Esophagus muscularis mucosa (tissue), 4 donors: ENCODE measurements around the gene OR13J1. TPM values are rescaled to one million over a fixed set of nuclear protein-coding genes. Genes with fewer than 3 reads are reported as not detected.

Experiments
- DNase-seq: peaks from one replicate; pipeline ENCODE4 v3.0.0-alpha.2; 2017; ENCODE audit errors: extremely low spot score
- H3K27ac ChIP-seq, 4 donors: fragments of 200-600 bp; sonication (generic); replicated peaks in 1 of 4; 1 replicate in 3 of 4; 2 replicates in 1 of 4; pipeline ENCODE4 v1.5.1; 2016 to 2019; ENCODE audit warnings: mild to moderate bottlenecking in 1 of 4
- H3K27me3 ChIP-seq, 4 donors: fragments of 200-600 bp; sonication (generic); one replicate each; pipeline versions ENCODE4 v1.5.1 to v1.6.0; 2016 to 2019
- H3K36me3 ChIP-seq, 4 donors: fragments of 200-600 bp; sonication (generic); one replicate each; pipeline ENCODE4 v1.5.1; 2016 to 2019
- H3K4me1 ChIP-seq, 4 donors: fragments of 200-600 bp; sonication (generic); one replicate each; pipeline ENCODE4 v1.5.1; 2016 to 2019
- H3K4me3 ChIP-seq, 4 donors: fragments of 200-600 bp; sonication (generic); 1 replicate in 2 of 4; 2 replicates in 2 of 4; pipeline ENCODE4 v1.5.1; 2016 to 2019; ENCODE audit warnings: mild to moderate bottlenecking in 4 of 4, moderate library complexity in 1 of 4
- H3K9me3 ChIP-seq, 4 donors: fragments of 200-600 bp; sonication (generic); 1 replicate in 3 of 4; 2 replicates in 1 of 4; pipeline ENCODE4 v1.5.1; 2016 to 2019
- CTCF ChIP-seq, 3 experiments: fragments of 200-600 bp in 2 of 3; fragments of 450-650 bp in 1 of 3; sonication (generic) in 2 of 3; IDR thresholded peaks; one replicate each; pipeline ENCODE4 v1.5.1; 2017 to 2019; ENCODE audit warnings: antibody characterized with exemption in 3 of 3, mild to moderate bottlenecking in 2 of 3, moderate library complexity in 1 of 3
- EP300 ChIP-seq: sonication (generic); formaldehyde crosslinking; IDR thresholded peaks from one replicate; pipeline ENCODE4 v1.6.1; 2017; ENCODE audit warnings: antibody characterized with exemption
- POLR2A ChIP-seq: fragments of 450-650 bp; IDR thresholded peaks from one replicate; pipeline ENCODE4 v1.6.1; 2017; ENCODE audit warnings: antibody characterized with exemption, moderate library complexity, mild to moderate bottlenecking, low read depth
- POLR2AphosphoS5 ChIP-seq, 2 donors: sonication (generic); formaldehyde crosslinking; IDR thresholded peaks; one replicate each; pipeline ENCODE4 v1.6.1; 2017; ENCODE audit warnings: antibody characterized with exemption in 2 of 2
- WGBS: methylation state at CpG from one replicate; pipeline ENCODE4 v1.1.5; 2018; 5-methylcytosine and 5-hydroxymethylcytosine counted together
- intact Hi-C: fragments of 100-400 bp; cut with DNase I; formaldehyde crosslinking; loops from one replicate; pipeline ENCODE4 v1.15.1; 2023
- total RNA-seq, 4 donors: library from RNA; depleted of rRNA; stranded (reverse); fragments of >200 nt; gene quantifications; one replicate each; pipeline versions ENCODE4 v1.1.0 to v1.2.1, GENCODE V29; 2016

Gene OR13J1
- total RNA-seq, 4 donors from 2014 or later: not detected

DNA sequence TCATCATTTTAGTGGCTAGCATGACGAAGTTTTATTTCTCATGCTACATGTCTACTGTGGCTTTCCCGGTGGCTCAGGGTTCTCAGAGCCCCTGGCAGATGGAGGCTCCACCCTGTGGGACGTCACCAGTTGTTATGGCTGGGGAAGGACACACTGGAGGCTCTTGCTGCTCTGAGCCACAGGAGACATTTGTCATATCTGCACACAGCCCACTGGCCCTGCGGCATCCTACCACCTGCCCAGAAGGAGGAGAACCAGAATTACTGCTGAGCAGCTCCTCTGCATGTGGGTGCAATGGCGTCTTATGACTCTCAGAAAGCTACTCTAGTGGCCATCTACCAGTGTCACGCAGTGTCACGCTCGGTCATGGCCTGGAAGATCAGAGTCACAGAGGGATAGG is 6.6 kb downstream of the OR13J1 start:
- no peak for TF ChIP-seq POLR2A
- TF ChIP-seq POLR2AphosphoS5 (IDR thresholded peaks at IDR 0.05): no peak
- TF ChIP-seq CTCF (IDR thresholded peaks at IDR 0.05): no peak
- TF ChIP-seq EP300: no peak
- Histone ChIP-seq H3K36me3 (no peaks in the 10 kb centered on the region), H3K4me1 (peaks cover 3 to 13% (median 10%) of the 10 kb centered on the region in 4 donors), H3K27me3 (peaks cover 0 to 13% (median 0%) of the 10 kb centered on the region in 4 donors), H3K4me3 (no peak overlapping the region), H3K27ac (no peak overlapping the region), H3K9me3 (no peaks in the 10 kb centered on the region)
- DNase-seq: peak; percentile 50
- intact Hi-C loops: no loop called here
- WGBS: 75% methylated on average over 7 of the region's 8 CpGs

GRCh38 chr9:35862328-35862727 is 7.9 kb downstream of the OR13J1 start:
- peak; percentile 53 for DNase-seq
- H3K9me3 ChIP-seq: no peaks in the 10 kb centered on the region
- TF ChIP-seq POLR2AphosphoS5 (IDR thresholded peaks at IDR 0.05) (no peak), EP300 (no peak), POLR2A (no peak), CTCF (IDR thresholded peaks at IDR 0.05) (no peak)
- peaks cover 3 to 13% (median 10%) of the 10 kb centered on the region in 4 donors for H3K4me1 ChIP-seq
- intact Hi-C loops: no loop called here
- H3K27ac ChIP-seq: no peak overlapping the region
- H3K36me3 ChIP-seq: no peaks in the 10 kb centered on the region
- no peak overlapping the region for H3K4me3 ChIP-seq
- WGBS: 91% methylated on average over 4 of the region's 4 CpGs
- peaks cover 0 to under 1% (median 0%) of the 10 kb centered on the region in 4 donors for H3K27me3 ChIP-seq

GRCh38 chr9:35861161-35861897 is 8.9 kb downstream of the OR13J1 start:
- WGBS: 66% methylated on average over 12 of the region's 12 CpGs
- Histone ChIP-seq H3K27ac (no peak overlapping the region), H3K4me1 (peaks cover 3 to 13% (median 10%) of the 10 kb centered on the region in 4 donors), H3K36me3 (no peaks in the 10 kb centered on the region), H3K4me3 (no peak overlapping the region), H3K27me3 (no peaks in the 10 kb centered on the region), H3K9me3 (no peaks in the 10 kb centered on the region)
- TF ChIP-seq POLR2A: no peak
- TF ChIP-seq POLR2AphosphoS5 (IDR thresholded peaks at IDR 0.05): no peak
- TF ChIP-seq CTCF (IDR thresholded peaks at IDR 0.05): no peak
- no peak for TF ChIP-seq EP300
- DNase-seq: peak; percentile 81
- intact Hi-C loops: no loop called here

GRCh38 chr9:35859990-35860339 is 10.2 kb downstream of the OR13J1 start:
- TF ChIP-seq CTCF (IDR thresholded peaks at IDR 0.05): no peak
- no peak for TF ChIP-seq EP300
- TF ChIP-seq POLR2AphosphoS5 (IDR thresholded peaks at IDR 0.05): no peak
- TF ChIP-seq POLR2A: no peak
- DNase-seq: peak; percentile 74
- 51% methylated on average over 3 of the region's 3 CpGs for WGBS
- H3K36me3 ChIP-seq: no peaks in the 10 kb centered on the region
- no peak overlapping the region for H3K4me3 ChIP-seq
- H3K4me1 ChIP-seq: peaks cover 3 to 13% (median 10%) of the 10 kb centered on the region in 4 donors
- no peak overlapping the region for H3K27ac ChIP-seq
- H3K27me3 ChIP-seq: no peaks in the 10 kb centered on the region
- H3K9me3 ChIP-seq: no peaks in the 10 kb centered on the region
- intact Hi-C loops: no loop called here
